ENCODE results near the gene MYO1H.

DNA sequence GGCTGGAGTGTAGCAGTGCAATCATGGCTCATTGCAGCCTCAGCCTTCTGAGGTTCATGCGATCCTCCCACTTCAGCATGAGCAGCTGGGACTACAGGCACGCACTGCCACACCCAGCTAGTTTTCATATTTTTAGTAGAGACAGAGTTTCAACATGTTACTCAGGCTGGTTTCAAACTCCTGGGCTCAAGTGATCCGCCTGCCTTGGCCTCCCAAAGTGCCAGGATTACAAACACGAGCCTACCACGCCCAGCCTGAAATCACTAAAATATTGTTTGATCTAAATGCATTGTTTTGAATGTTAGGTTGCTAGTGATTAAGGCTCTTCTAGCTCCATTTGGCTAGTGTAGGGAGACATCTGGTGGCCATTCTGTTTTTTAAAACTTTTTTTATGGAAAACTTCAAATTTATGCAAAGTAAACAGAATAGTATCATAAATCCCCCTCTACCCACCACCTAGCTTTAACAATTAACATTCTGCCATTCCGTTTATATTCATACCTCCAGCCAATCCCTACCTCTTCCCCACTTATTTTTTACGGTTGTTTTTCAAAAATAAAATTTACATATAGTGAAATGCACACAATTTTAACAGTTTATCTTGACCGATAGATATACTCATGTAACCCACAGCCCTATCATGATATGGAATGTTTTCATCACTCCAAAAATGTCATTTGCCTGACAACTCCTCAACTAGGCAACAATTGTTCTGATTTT lies 37.8 kb downstream of the MYO1H start:
- TF ChIP-seq CTCF (IDR thresholded peaks at IDR 0.05) (peak; percentile 11 to 20), POLR2AphosphoS5 (IDR thresholded peaks at IDR 0.05) (no peak)
